Activated T-cell treated with anti-CD3 and anti-CD28 coated beads for 1 hour (primary cell): Measurements from ENCODE around the gene PIP4K2B.

Source experiments
- DNase-seq: peaks from one replicate; pipeline ENCODE4 v3.0.0-alpha.2; 2020; ENCODE audit warnings: low read depth

The PIP4K2B gene

DNA sequence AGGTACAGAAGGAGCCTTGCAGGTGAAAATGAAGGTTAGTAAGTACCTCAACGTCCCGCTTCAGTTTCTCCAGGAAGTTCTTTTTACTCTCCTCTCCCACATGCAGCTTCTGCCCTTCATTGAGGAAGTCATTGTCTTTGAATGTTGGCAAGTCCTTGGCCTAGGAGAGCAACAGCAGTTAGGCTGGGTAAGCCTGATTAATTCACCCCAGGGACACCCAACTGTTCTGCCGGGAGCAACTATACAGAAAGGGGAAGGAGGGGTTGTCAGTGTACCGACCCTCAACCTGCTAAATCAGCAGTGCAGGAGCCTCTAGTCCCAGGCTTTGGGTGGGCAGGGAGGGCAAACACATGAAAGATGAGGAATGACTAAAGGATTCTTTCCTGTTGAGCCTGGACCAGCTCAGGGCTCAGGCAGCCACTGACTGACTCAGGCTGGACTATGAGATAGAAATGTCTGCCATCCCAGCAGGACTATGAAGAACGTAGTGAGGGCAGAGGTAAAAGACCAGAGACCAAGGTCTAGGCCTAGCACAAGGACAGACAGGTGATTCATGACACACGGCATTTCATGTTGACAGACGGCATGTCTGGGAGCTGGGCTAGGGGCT, 21.6 kb downstream of the PIP4K2B start:
- no peak for DNase-seq

DNA sequence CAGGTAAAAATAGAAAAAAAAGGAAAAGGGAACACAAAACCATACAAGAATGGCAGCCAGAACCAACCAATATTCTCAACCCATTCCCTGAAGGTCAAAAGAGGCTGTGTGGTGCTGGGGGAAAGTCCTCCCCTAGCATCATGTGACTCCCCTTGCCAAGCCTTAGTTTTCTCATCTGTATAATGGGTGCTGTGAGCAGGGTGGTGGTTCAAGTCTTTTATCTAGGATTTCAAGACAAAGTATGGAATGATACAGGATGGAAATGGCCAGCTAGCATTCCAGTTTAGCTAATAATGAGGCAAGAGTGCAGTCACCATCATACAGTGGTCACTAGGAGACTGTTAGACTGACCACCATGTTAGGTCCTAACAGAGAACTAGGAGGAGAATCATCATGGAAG, 26.1 kb downstream of the PIP4K2B start:
- DNase-seq = no peak

GRCh38 chr17:38768417-38768816, 30.9 kb downstream of the PIP4K2B start:
- no peak for DNase-seq

GRCh38 chr17:38766341-38766740, 33.0 kb downstream of the PIP4K2B start:
- no peak for DNase-seq

- no peak for DNase-seq
Measured at GRCh38 chr17:38762231-38762630, 37.1 kb downstream of the PIP4K2B start.

GRCh38 chr17:38761612-38762011, 37.7 kb downstream of the PIP4K2B start:
- no peak for DNase-seq

DNA sequence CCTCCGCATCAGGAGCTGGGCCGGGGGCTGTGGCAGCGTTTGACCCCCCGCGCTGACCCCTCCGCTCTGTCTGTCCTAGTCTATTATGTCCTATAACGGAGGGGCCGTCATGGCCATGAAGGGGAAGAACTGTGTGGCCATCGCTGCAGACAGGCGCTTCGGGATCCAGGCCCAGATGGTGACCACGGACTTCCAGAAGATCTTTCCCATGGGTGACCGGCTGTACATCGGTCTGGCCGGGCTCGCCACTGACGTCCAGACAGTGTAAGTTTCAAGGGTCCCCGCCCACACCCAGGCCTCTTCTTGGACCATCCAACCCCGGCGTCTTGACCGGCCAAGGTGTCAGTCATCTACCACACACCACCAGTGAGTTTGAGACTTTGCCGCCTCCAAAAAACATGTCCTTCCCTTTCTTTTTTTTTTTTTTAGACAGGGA, 46.3 kb downstream of the PIP4K2B start:
- no peak for DNase-seq

GRCh38 chr17:38752308-38753070, 46.9 kb downstream of the PIP4K2B start, which contains the start of gene PSMB3:
Gene PSMB3 (plus strand): TSS chr17:38752741. CDS start chr17:38752827, 86 bp downstream.
- DNase-seq = peak; percentile 91

GRCh38 chr17:38751808-38752307, 47.5 kb downstream of the PIP4K2B start:
- DNase-seq = peak; percentile 83

DNA sequence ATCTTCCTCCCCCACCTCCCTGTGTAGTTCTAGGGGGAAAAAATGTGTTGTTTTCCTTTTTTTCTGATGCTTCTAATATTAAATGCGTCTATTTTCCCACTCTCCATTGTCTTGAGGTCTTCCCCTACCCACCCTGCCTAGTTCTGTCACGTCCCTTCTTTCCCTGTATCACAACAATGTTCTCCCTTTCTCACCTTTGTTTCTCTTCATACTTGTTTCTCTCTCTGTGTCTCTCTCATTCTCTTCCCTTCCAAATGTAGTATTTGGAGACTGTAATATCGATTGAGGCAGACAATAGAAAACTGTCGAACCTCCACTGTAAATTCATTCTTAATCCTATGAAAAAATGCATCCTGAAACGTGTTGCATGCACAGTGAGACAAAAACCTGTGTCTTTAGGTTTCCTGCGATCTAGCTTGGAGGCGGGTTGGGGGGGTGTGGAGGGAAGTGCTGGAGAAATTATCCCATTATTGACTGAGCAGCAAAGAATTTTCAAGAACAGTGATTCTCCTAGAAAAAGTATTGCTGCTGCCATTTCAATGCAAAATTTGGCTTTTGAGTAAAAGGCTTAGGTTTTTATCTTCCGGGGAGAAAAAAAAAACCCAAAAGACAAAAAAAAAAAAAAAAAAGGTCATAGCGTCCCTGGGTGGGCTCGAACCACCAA, 48.1 kb downstream of the PIP4K2B start:
- no peak for DNase-seq

DNA sequence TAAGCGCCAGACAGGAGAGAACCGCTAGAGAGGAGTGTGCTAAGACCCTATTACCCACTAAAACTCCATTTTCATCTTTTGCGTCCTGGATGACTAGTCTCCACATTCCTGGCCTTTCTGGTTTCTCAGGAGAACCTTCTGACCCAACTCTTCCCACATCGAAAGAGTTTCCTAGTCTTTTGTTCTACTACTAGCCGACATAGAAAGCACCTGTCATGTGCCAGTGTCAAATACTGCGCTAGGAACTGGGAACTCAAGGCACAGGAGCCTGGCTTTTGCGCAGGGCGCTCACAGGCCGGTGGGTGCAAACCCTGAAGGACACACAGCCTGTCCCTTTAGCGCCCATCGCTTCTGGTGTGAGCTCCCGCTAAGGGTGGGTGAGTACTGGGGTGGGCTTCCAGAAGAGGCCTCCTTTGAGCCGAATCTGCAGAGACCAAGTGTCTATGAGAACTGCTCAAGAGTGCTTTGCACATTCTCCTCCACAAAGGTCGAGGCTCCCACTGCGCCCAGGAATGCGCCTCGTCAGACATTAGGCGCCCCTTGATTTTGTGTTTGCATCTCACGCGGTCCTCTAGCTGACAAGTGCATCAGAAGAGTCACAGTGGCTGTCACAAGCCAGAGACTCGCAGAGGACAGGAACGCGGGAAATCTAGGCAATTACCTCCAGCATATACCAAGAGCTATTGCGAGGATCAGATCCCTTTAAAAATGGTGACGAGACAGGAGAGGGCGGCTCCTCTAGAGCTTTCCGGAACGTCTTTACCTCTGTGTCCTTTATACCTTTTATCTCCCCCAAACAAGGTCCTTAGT, 48.8 kb downstream of the PIP4K2B start:
- no peak for DNase-seq

GRCh38 chr17:38750044-38750311, 49.4 kb downstream of the PIP4K2B start:
- no peak for DNase-seq

- DNase-seq = no peak
Measured at GRCh38 chr17:38749223-38750043, 49.9 kb downstream of the PIP4K2B start.

GRCh38 chr17:38748892-38749222, 50.5 kb downstream of the PIP4K2B start:
- no peak for DNase-seq

- DNase-seq = no peak
Measured at GRCh38 chr17:38748149-38748891, 51.0 kb downstream of the PIP4K2B start, which contains the start of gene PCGF2. Gene PCGF2 (minus strand): TSS chr17:38748336. CDS start chr17:38740402, 7,934 bp downstream.

- DNase-seq = no peak
Measured at GRCh38 chr17:38747463-38748148, 51.8 kb downstream of the PIP4K2B start.

DNA sequence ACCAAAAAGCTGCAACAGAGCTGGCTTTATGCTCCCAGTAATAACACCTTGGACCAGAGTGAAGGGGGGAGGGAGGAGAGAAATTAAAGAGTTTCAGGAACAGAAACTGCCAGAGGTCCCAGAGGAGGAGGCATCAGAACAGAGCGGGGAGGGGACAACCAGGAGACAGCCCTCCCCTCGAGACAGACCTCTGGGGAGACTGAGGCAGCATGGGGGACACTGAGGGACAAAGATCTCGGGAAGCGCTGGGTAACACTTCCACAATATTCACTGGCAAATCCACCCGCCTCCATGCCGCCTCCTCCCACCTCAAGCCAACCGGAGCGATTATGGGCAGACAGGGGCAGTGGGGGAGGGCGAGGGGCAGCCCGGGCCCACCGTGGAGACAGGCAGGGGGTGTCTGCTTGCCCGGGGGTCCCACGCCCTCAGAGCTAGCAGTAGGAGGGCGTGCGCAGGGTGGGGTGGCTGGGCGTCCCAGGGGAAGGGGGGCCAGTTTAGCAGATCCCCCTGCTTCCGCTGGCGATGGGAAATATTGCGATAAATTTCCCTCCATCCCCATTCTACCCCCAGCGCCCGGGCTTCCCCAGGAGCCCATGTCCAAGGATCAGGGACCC, 52.4 kb downstream of the PIP4K2B start:
- no peak for DNase-seq

- DNase-seq = no peak
Measured at GRCh38 chr17:38746004-38746848, 53.1 kb downstream of the PIP4K2B start.

GRCh38 chr17:38745545-38745944, 53.8 kb downstream of the PIP4K2B start:
- DNase-seq = no peak
